GM23338 (cell line): ENCODE data around the gene MAGI1. TPM values are rescaled to one million over a fixed set of nuclear protein-coding genes. Genes with fewer than 3 reads are reported as not detected.

Source experiments
- ATAC-seq: fragments of 200-7000 bp; cut with Tn5 transposase; 3 replicates; pipeline ENCODE4 v1.9.1; 2020
- DNase-seq: peaks from one replicate; pipeline ENCODE4 v3.0.0-alpha.2; 2015; ENCODE audit warnings: low spot score
- H2AFZ ChIP-seq: fragments of 200-600 bp; sonication (generic); 2 replicates; pipeline ENCODE4 v1.8.0; 2016; ENCODE audit warnings: antibody characterized with exemption, mild to moderate bottlenecking, moderate library complexity
- H3F3A ChIP-seq: fragments of 200-600 bp; sonication (generic); replicated peaks from 2 replicates; pipeline ENCODE4 v1.8.0; 2017; ENCODE audit warnings: antibody characterized with exemption, mixed run types, low read depth
- H3K27ac ChIP-seq: fragments of 200-600 bp; sonication (generic); 2 replicates; pipeline ENCODE4 v1.6.1; 2016; ENCODE audit warnings: low read depth
- H3K27me3 ChIP-seq: fragments of 200-600 bp; sonication (generic); 2 replicates; pipeline ENCODE4 v1.8.0; 2016; ENCODE audit warnings: mild to moderate bottlenecking, mixed run types, moderate library complexity; ENCODE audit not compliant: insufficient read depth
- H3K36me3 ChIP-seq: fragments of 200-600 bp; sonication (generic); 2 replicates; pipeline ENCODE4 v1.8.0; 2016; ENCODE audit warnings: mild to moderate bottlenecking; ENCODE audit not compliant: insufficient read depth
- H3K4me1 ChIP-seq: fragments of 200-600 bp; sonication (generic); 2 replicates; pipeline ENCODE4 v1.8.0; 2016; ENCODE audit warnings: mild to moderate bottlenecking, moderate library complexity; ENCODE audit not compliant: insufficient read depth
- H3K4me2 ChIP-seq: fragments of 200-600 bp; sonication (generic); 2 replicates; pipeline ENCODE4 v1.7.1; 2017; ENCODE audit warnings: mixed run types
- H3K4me3 ChIP-seq: fragments of 200-600 bp; sonication (generic); 2 replicates; pipeline ENCODE4 v1.6.1; 2016; ENCODE audit warnings: mixed run types
- H3K79me2 ChIP-seq: fragments of 200-600 bp; sonication (generic); replicated peaks from 2 replicates; pipeline ENCODE4 v1.8.0; 2017; ENCODE audit warnings: mild to moderate bottlenecking; ENCODE audit not compliant: insufficient read depth
- H3K9me2 ChIP-seq: fragments of 200-600 bp; sonication (generic); 2 replicates; pipeline ENCODE4 v1.8.0; 2017; ENCODE audit not compliant: insufficient read depth
- H4K20me1 ChIP-seq: fragments of 200-600 bp; sonication (generic); replicated peaks from 2 replicates; pipeline ENCODE4 v1.8.0; 2017; ENCODE audit warnings: mild to moderate bottlenecking; ENCODE audit not compliant: insufficient read depth
- H3K27ac Mint-ChIP-seq: 2 replicates; pipeline ENCODE4 v1.8.0; 2020; ENCODE audit warnings: inconsistent platforms, mild to moderate bottlenecking, moderate library complexity, mixed read lengths
- H3K27me3 Mint-ChIP-seq: 3 replicates; pipeline ENCODE4 v1.8.0; 2022; ENCODE audit warnings: low read depth, mild to moderate bottlenecking, moderate library complexity, mixed read lengths, inconsistent platforms; ENCODE audit not compliant: insufficient read depth, poor library complexity
- H3K36me3 Mint-ChIP-seq: 3 replicates; pipeline ENCODE4 v1.8.0; 2021; ENCODE audit warnings: low read depth, mild to moderate bottlenecking, inconsistent platforms, moderate library complexity, mixed read lengths
- H3K4me1 Mint-ChIP-seq: 3 replicates; pipeline ENCODE4 v1.8.0; 2020; ENCODE audit warnings: mild to moderate bottlenecking, inconsistent platforms, mixed read lengths
- H3K4me3 Mint-ChIP-seq: 3 replicates; pipeline ENCODE4 v1.8.0; 2021; ENCODE audit warnings: moderate library complexity, mild to moderate bottlenecking, inconsistent platforms, mixed read lengths
- H3K9me3 Mint-ChIP-seq: 3 replicates; pipeline ENCODE4 v1.8.0; 2020; ENCODE audit warnings: moderate library complexity, mild to moderate bottlenecking, inconsistent platforms, mixed read lengths
- CREB1 ChIP-seq: fragments of 250-450 bp; sonication (Bioruptor Pico); IDR thresholded peaks from 2 replicates; pipeline ENCODE4 v1.5.0; 2020; ENCODE audit warnings: low read depth, mild to moderate bottlenecking, moderate library complexity
- EZH2 ChIP-seq: fragments of 200-600 bp; sonication (generic); IDR thresholded peaks from one replicate; pipeline ENCODE4 v1.8.0; 2017; ENCODE audit warnings: antibody characterized with exemption, mild to moderate bottlenecking, low read depth; ENCODE audit not compliant: unreplicated experiment
- EZH2phosphoT487 ChIP-seq: fragments of 200-600 bp; sonication (generic); IDR thresholded peaks from one replicate; pipeline ENCODE4 v1.8.1; 2018; ENCODE audit warnings: antibody characterized with exemption; ENCODE audit not compliant: unreplicated experiment
- JUNB ChIP-seq: IDR thresholded peaks from one replicate; pipeline ENCODE4 v1.6.1; 2016; ENCODE audit warnings: antibody characterized with exemption; ENCODE audit not compliant: unreplicated experiment
- STAT1 ChIP-seq: IDR thresholded peaks from one replicate; pipeline ENCODE4 v1.6.1; 2016; ENCODE audit warnings: antibody characterized with exemption; ENCODE audit not compliant: unreplicated experiment
- ZNF114 ChIP-seq: fragments of 250-450 bp; sonication (Bioruptor Pico); IDR thresholded peaks from 2 replicates; pipeline ENCODE4 v1.5.0; 2020; ENCODE audit warnings: mild to moderate bottlenecking, moderate library complexity
- ZNF331 ChIP-seq: fragments of 250-450 bp; sonication (Bioruptor Pico); IDR thresholded peaks from 2 replicates; pipeline ENCODE4 v1.5.0; 2020; ENCODE audit warnings: low read depth, mild to moderate bottlenecking, moderate library complexity
- ZNF462 ChIP-seq: fragments of 250-450 bp; sonication (Bioruptor Pico); IDR thresholded peaks from 2 replicates; pipeline ENCODE4 v1.5.0; 2020; ENCODE audit warnings: mild to moderate bottlenecking, moderate library complexity
- polyA plus RNA-seq: library from polyadenylated mRNA; unstranded; fragments of >200 nt; fragmentation: Nextera tagmentation; extraction: Ambion mirVana; gene quantifications from 2 replicates; pipeline ENCODE4 v1.2.1, GENCODE V29; 2016
- total RNA-seq: library from RNA; depleted of rRNA; stranded (reverse); fragments of >200 nt; shearing (Covaris generic); gene quantifications from 2 replicates; pipeline ENCODE4 v1.2.3, GENCODE V29; 2014
- TF ChIP-seq, protein P1 (sequence below): IDR thresholded peaks from 2 replicates; pipeline ENCODE4 v1.6.1; 2016; ENCODE audit warnings: antibody characterized with exemption
- TF ChIP-seq, protein P2 (sequence below): IDR thresholded peaks from one replicate; pipeline ENCODE4 v1.6.1; 2018; ENCODE audit warnings: antibody characterized with exemption; ENCODE audit not compliant: unreplicated experiment

The MAGI1 gene
- total and polyA plus RNA-seq, 2 experiments from 2014 or later: 27.4 to 71.2 TPM

- no peak for TF ChIP-seq EZH2
- TF ChIP-seq JUNB: no peak
- TF ChIP-seq EZH2phosphoT487: no peak
These were observed 506.0 kb downstream of the MAGI1 start (continued) for GRCh38 chr3:65532749-65533148.

DNA sequence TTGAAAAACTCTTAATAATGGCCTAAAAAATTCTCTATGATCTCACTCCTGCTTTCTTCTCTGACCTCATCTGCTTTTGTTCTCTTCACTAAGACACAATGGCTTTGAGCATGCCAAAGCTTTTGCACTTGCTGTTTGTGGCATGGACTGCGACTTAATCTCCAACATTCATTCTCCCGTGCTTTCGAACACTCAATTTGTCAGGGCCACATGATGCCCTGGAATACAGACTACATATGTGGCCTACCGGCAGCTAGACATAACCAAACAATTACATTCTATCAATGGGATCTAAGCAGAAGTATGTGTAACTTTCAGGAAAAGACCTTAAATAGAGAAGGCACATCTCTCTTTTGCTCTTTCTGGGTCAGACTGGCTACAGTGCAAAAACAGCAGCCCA, 506.5 kb downstream of the MAGI1 start:
- H3K4me3 ChIP-seq: no peak overlapping the region
- H3K9me3 Mint-ChIP-seq: no peaks in the 10 kb centered on the region
- no peaks in the 10 kb centered on the region for H3K27me3 ChIP-seq
- H3K27ac Mint-ChIP-seq: no peak overlapping the region
- peaks cover 86% of the 10 kb centered on the region for H3K79me2 ChIP-seq
- DNase-seq (no peak), ATAC-seq (no peak)
- H3K27me3 Mint-ChIP-seq: peaks cover 2% of the 10 kb centered on the region
- no peak for TF ChIP-seq STAT1
- TF ChIP-seq ZNF331 (CRISPR knock-in tag): no peak
- no peak for TF ChIP-seq ZNF114 (CRISPR knock-in tag)
- TF ChIP-seq CREB1 (CRISPR knock-in tag): no peak
- no peaks in the 10 kb centered on the region for H3F3A ChIP-seq
- H4K20me1 ChIP-seq: peaks cover 10% of the 10 kb centered on the region; the same call in 1 of the 2 replicates
- no peak overlapping the region for H3K4me2 ChIP-seq
- H3K9me2 ChIP-seq: no peaks in the 10 kb centered on the region
- no peak overlapping the region for H2AFZ ChIP-seq
- H3K36me3 ChIP-seq: no peaks in the 10 kb centered on the region
- peaks cover 36% of the 10 kb centered on the region for H3K4me1 Mint-ChIP-seq
- peaks cover 21% of the 10 kb centered on the region for H3K4me1 ChIP-seq
- no peak overlapping the region for H3K27ac ChIP-seq
- no peak overlapping the region for H3K4me3 Mint-ChIP-seq
- H3K36me3 Mint-ChIP-seq: no peaks in the 10 kb centered on the region

DNA sequence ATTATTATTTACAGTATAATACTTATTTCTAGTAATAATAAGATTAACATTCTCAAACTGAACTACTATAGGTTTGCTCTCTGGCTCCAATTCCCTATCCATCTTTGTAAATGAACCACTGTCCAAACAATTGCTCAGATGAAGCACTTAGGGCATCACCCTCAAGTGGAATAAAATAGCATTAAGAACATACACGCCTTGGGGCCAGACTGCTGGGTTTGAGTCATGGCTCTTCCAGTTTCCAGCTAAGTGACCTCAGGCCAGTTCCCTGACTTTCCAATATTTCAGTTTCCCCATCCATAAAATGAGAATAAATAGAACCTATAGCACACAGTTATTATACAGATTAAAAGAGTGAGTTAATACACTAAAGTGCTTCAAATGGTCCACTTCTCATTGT, 507.2 kb downstream of the MAGI1 start:
- H3K4me3 Mint-ChIP-seq: no peak overlapping the region
- Histone ChIP-seq H4K20me1 (peaks cover 10% of the 10 kb centered on the region; the same call in 1 of the 2 replicates), H3K4me1 (peaks cover 20% of the 10 kb centered on the region; the same call in 1 of the 2 replicates), H3K4me3 (no peak overlapping the region), H3K27ac (no peak overlapping the region), H3K9me2 (no peaks in the 10 kb centered on the region), H3K79me2 (peaks cover 79% of the 10 kb centered on the region), H3F3A (no peaks in the 10 kb centered on the region), H3K4me2 (no peak overlapping the region), H3K36me3 (no peaks in the 10 kb centered on the region), H3K27me3 (no peaks in the 10 kb centered on the region), H2AFZ (no peak overlapping the region)
- H3K27me3 Mint-ChIP-seq: no peaks in the 10 kb centered on the region
- DNase-seq (no peak), ATAC-seq (no peak)
- no peak overlapping the region for H3K27ac Mint-ChIP-seq
- no peaks in the 10 kb centered on the region for H3K9me3 Mint-ChIP-seq
- H3K36me3 Mint-ChIP-seq: no peaks in the 10 kb centered on the region
- H3K4me1 Mint-ChIP-seq: peaks cover 31% of the 10 kb centered on the region
- TF ChIP-seq ZNF462 (CRISPR knock-in tag) (no peak), EZH2 (no peak), EZH2phosphoT487 (no peak)
- TF ChIP-seq, protein P1, sequence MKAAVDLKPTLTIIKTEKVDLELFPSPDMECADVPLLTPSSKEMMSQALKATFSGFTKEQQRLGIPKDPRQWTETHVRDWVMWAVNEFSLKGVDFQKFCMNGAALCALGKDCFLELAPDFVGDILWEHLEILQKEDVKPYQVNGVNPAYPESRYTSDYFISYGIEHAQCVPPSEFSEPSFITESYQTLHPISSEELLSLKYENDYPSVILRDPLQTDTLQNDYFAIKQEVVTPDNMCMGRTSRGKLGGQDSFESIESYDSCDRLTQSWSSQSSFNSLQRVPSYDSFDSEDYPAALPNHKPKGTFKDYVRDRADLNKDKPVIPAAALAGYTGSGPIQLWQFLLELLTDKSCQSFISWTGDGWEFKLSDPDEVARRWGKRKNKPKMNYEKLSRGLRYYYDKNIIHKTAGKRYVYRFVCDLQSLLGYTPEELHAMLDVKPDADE: no peak
- TF ChIP-seq, protein P2, sequence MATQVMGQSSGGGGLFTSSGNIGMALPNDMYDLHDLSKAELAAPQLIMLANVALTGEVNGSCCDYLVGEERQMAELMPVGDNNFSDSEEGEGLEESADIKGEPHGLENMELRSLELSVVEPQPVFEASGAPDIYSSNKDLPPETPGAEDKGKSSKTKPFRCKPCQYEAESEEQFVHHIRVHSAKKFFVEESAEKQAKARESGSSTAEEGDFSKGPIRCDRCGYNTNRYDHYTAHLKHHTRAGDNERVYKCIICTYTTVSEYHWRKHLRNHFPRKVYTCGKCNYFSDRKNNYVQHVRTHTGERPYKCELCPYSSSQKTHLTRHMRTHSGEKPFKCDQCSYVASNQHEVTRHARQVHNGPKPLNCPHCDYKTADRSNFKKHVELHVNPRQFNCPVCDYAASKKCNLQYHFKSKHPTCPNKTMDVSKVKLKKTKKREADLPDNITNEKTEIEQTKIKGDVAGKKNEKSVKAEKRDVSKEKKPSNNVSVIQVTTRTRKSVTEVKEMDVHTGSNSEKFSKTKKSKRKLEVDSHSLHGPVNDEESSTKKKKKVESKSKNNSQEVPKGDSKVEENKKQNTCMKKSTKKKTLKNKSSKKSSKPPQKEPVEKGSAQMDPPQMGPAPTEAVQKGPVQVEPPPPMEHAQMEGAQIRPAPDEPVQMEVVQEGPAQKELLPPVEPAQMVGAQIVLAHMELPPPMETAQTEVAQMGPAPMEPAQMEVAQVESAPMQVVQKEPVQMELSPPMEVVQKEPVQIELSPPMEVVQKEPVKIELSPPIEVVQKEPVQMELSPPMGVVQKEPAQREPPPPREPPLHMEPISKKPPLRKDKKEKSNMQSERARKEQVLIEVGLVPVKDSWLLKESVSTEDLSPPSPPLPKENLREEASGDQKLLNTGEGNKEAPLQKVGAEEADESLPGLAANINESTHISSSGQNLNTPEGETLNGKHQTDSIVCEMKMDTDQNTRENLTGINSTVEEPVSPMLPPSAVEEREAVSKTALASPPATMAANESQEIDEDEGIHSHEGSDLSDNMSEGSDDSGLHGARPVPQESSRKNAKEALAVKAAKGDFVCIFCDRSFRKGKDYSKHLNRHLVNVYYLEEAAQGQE: no peak
